Thyroid gland (tissue), 4 donors: ENCODE data around the gene ARHGAP4. TPM values are rescaled to one million over a fixed set of nuclear protein-coding genes. Genes with fewer than 3 reads are reported as not detected.

Experiments
- DNase-seq, 2 donors: peaks; one replicate each; pipeline ENCODE4 v3.0.0-alpha.2; 2019
- H3K27ac ChIP-seq, 3 donors: fragments of 200-600 bp; sonication (generic); 1 replicate in 2 of 3; 2 replicates in 1 of 3; pipeline ENCODE4 v1.5.1; 2016 to 2019; ENCODE audit warnings: mild to moderate bottlenecking in 1 of 3, moderate library complexity in 1 of 3
- H3K27me3 ChIP-seq: fragments of 200-600 bp; sonication (generic); one replicate; pipeline ENCODE4 v1.5.1; 2019
- H3K36me3 ChIP-seq, 2 donors: fragments of 200-600 bp; sonication (generic); one replicate each; pipeline ENCODE4 v1.5.1; 2016 to 2019
- H3K4me1 ChIP-seq, 2 donors: fragments of 200-600 bp; sonication (generic); one replicate each; pipeline ENCODE4 v1.5.1; 2017 to 2019
- H3K4me3 ChIP-seq, 3 donors: fragments of 200-600 bp; sonication (generic); replicated peaks in 1 of 3; 1 replicate in 2 of 3; 2 replicates in 1 of 3; pipeline ENCODE4 v1.5.1; 2016; ENCODE audit warnings: mild to moderate bottlenecking in 1 of 3
- H3K9me3 ChIP-seq: fragments of 200-600 bp; sonication (generic); one replicate; pipeline ENCODE4 v1.5.1; 2017
- CTCF ChIP-seq, 6 experiments: fragments of 200-600 bp in 3 of 6; fragments of 450-650 bp in 3 of 6; sonication (generic) in 3 of 6; IDR thresholded peaks; one replicate each; pipeline ENCODE4 v1.5.1; 2016 to 2019; ENCODE audit warnings: antibody characterized with exemption in 6 of 6, mild to moderate bottlenecking in 2 of 6, inconsistent platforms in 1 of 6, moderate library complexity in 1 of 6
- POLR2A ChIP-seq, 2 donors: fragments of 450-650 bp; IDR thresholded peaks; one replicate each; pipeline ENCODE4 v1.6.1; 2017; ENCODE audit warnings: antibody characterized with exemption in 2 of 2, mild to moderate bottlenecking in 2 of 2, moderate library complexity in 1 of 2
- WGBS, 2 donors: methylation state at CpG; one replicate each; pipeline ENCODE4 v1.1.5; 2017; 5-methylcytosine and 5-hydroxymethylcytosine counted together
- intact Hi-C: fragments of 100-400 bp; cut with DNase I; formaldehyde crosslinking; loops from one replicate; pipeline ENCODE4 v1.15.1; 2023
- total RNA-seq, 4 donors: library from RNA; depleted of rRNA; stranded (reverse); fragments of >200 nt; gene quantifications; one replicate each; pipeline ENCODE4 v1.2.3, GENCODE V29; 2016

ARHGAP4 gene
- total RNA-seq, 4 donors from 2014 or later, result 6.5 to 37.0 (median 12.2) TPM

- H3K9me3 ChIP-seq, result no peaks in the 10 kb centered on the region
- DNase-seq, result no peak
- no peaks in the 10 kb centered on the region for H3K27me3 ChIP-seq
- TF ChIP-seq POLR2A (IDR thresholded peaks at IDR 0.05), result no peak
- TF ChIP-seq CTCF (IDR thresholded peaks at IDR 0.05), result no peak
- H3K27ac ChIP-seq, result no peak overlapping the region
- H3K36me3 ChIP-seq, result peaks cover 6 to 7% of the 10 kb centered on the region in 2 donors
- 71% methylated on average over 1 of the region's 6 CpGs; no CpG with 5 or more reads in 1 of the 2 donors for WGBS, 2 donors
- H3K4me1 ChIP-seq, result peaks cover 0 to 4% of the 10 kb centered on the region in 2 donors
- intact Hi-C loops, result no loop called here
- no peak overlapping the region for H3K4me3 ChIP-seq
Measured at GRCh38 chrX:153944800-153945150, 18.7 kb upstream of the ARHGAP4 start.

- TF ChIP-seq POLR2A (IDR thresholded peaks at IDR 0.05) (no peak), CTCF (IDR thresholded peaks at IDR 0.05) (no peak)
- H3K27ac ChIP-seq, result no peak within 1 kb of the TSS
- peaks cover 1 to 3% of the 10 kb centered on the region in 2 donors for H3K36me3 ChIP-seq
- H3K4me3 ChIP-seq, result no peak within 1 kb of the TSS
- H3K9me3 ChIP-seq, result no peaks in the 10 kb centered on the region
- H3K27me3 ChIP-seq, result no peaks in the 10 kb centered on the region
- intact Hi-C loops, result no loop called here
- 50% methylated on average over 1 of the region's 31 CpGs; no CpG with 5 or more reads in 1 of the 2 donors for WGBS, 2 donors
- DNase-seq, result peak; percentile 43 to 48
- peaks cover 0 to 4% of the 10 kb centered on the region in 2 donors for H3K4me1 ChIP-seq
Measured at GRCh38 chrX:153944140-153944799, 18.2 kb upstream of the ARHGAP4 start, which contains the start of gene RENBP. Gene RENBP, minus strand, starts transcription at chrX:153944643. Its CDS starts 33 bp downstream, at chrX:153944610.

- Histone ChIP-seq H3K9me3 (no peaks in the 10 kb centered on the region), H3K27ac (no peak overlapping the region), H3K4me1 (peaks cover 0 to 4% of the 10 kb centered on the region in 2 donors), H3K36me3 (no peaks in the 10 kb centered on the region), H3K27me3 (no peaks in the 10 kb centered on the region), H3K4me3 (no peak overlapping the region)
- intact Hi-C loops, result no loop called here
- TF ChIP-seq POLR2A (IDR thresholded peaks at IDR 0.05) (no peak), CTCF (IDR thresholded peaks at IDR 0.05) (no peak)
- 59 to 71% methylated on average over 5 to 7 of the region's 23 CpGs for WGBS, 2 donors
- DNase-seq, result no peak
Measured at GRCh38 chrX:153941336-153942252, 15.5 kb upstream of the ARHGAP4 start.

GRCh38 chrX:153939573-153939972, 13.5 kb upstream of the ARHGAP4 start:
- no peak for TF ChIP-seq CTCF (IDR thresholded peaks at IDR 0.05)
- no peak for TF ChIP-seq POLR2A (IDR thresholded peaks at IDR 0.05)
- H3K4me3 ChIP-seq, result no peak overlapping the region
- no peaks in the 10 kb centered on the region for H3K36me3 ChIP-seq
- 58 to 93% methylated on average over 3 to 5 of the region's 7 CpGs for WGBS, 2 donors
- peaks cover 0 to 10% of the 10 kb centered on the region in 2 donors for H3K4me1 ChIP-seq
- intact Hi-C loops, result loop anchor here (10.0 kb wide), 1 partner anchor 65 kb away; no protein-coding TSS in a partner anchor
- DNase-seq, result no peak
- no peak overlapping the region for H3K27ac ChIP-seq
- H3K27me3 ChIP-seq, result no peaks in the 10 kb centered on the region
- H3K9me3 ChIP-seq, result no peaks in the 10 kb centered on the region
